HEK293T (cell line): ENCODE measurements around the gene SRRD.

Experiments
- HDGF ChIP-seq: fragments of 450-650 bp; IDR thresholded peaks from 2 replicates; pipeline ENCODE4 v1.6.1; 2017; ENCODE audit warnings: antibody characterized with exemption, borderline replicate concordance
- SUZ12 ChIP-seq: fragments of 450-650 bp; IDR thresholded peaks from 2 replicates; pipeline ENCODE4 v1.6.1; 2016; ENCODE audit warnings: mild to moderate bottlenecking

GRCh38 chr22:26435327-26436093, 48.2 kb upstream of the SRRD start:
- TF ChIP-seq HDGF (no peak), SUZ12 (no peak)
